GM12865 (cell line): ENCODE data around the gene HSD17B11.

Experiments
- DNase-seq: peaks from one replicate; pipeline ENCODE4 v3.0.0; 2010; ENCODE audit warnings: low read depth
- H3K4me3 ChIP-seq: 2 replicates; pipeline ENCODE4 v1.5.1; 2011; ENCODE audit warnings: mild to moderate bottlenecking, low read depth, low read length, control low read depth
- TF ChIP-seq, protein P1 (sequence below): IDR thresholded peaks from 2 replicates; pipeline ENCODE4 v1.5.1; 2011; ENCODE audit warnings: low read length, control low read depth, low read depth, inconsistent platforms; ENCODE audit not compliant: insufficient read depth; ENCODE audit errors: missing control alignments

The HSD17B11 gene

DNA sequence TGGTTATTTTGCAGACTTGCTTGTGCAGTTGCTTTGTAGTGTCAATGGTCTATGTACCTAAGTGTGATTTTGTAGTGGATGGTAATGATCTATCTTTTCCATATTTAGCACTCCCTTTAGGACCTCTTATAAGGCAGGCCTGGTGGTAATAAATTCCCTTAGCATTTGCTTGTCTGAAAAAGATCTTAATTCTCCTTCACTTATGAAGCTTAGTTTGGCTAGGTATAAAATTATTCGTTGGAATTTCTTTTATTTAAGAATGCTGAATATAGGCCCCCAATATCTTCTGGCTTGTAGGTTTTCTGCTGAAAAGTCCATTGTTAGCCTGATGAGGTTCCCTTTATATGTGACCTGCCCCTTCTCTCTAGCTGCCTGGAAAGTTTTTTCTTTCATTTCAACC lies 57.7 kb downstream of the HSD17B11 start:
- TF ChIP-seq, protein P1, sequence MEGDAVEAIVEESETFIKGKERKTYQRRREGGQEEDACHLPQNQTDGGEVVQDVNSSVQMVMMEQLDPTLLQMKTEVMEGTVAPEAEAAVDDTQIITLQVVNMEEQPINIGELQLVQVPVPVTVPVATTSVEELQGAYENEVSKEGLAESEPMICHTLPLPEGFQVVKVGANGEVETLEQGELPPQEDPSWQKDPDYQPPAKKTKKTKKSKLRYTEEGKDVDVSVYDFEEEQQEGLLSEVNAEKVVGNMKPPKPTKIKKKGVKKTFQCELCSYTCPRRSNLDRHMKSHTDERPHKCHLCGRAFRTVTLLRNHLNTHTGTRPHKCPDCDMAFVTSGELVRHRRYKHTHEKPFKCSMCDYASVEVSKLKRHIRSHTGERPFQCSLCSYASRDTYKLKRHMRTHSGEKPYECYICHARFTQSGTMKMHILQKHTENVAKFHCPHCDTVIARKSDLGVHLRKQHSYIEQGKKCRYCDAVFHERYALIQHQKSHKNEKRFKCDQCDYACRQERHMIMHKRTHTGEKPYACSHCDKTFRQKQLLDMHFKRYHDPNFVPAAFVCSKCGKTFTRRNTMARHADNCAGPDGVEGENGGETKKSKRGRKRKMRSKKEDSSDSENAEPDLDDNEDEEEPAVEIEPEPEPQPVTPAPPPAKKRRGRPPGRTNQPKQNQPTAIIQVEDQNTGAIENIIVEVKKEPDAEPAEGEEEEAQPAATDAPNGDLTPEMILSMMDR: no peak
- H3K4me3 ChIP-seq: no peak overlapping the region
- no peak for DNase-seq

DNA sequence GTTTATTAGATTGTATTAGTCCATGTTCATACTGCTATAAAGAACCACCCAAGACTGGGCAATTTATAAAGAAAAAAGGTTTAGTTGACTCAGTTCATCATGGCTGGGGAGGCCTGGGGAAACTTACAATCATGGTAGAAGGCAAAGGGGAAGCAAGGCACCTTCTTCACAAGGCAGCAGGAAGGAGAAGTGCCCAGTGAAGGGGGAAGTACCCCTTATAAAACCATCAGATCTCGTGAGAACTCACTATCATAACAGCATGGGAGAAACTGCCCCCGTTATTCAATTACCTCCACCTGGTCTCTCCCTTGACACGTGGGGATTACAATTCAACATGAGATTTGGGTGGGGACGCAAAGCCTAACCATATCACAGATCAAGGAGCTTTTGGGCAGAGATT lies 60.2 kb downstream of the HSD17B11 start:
- no peak for DNase-seq
- TF ChIP-seq, protein P1: no peak
- no peak overlapping the region for H3K4me3 ChIP-seq

- TF ChIP-seq, protein P1: no peak
- DNase-seq: no peak
- H3K4me3 ChIP-seq: no peak overlapping the region
Observed at GRCh38 chr4:87327136-87327535, 63.9 kb downstream of the HSD17B11 start.

GRCh38 chr4:87326460-87326859 lies 64.5 kb downstream of the HSD17B11 start:
- no peak overlapping the region for H3K4me3 ChIP-seq
- DNase-seq: no peak
- TF ChIP-seq, protein P1: no peak

- TF ChIP-seq, protein P1: no peak
- DNase-seq: no peak
Observed at GRCh38 chr4:87322754-87323153, 68.2 kb downstream of the HSD17B11 start, which contains the start of gene HSD17B13. HSD17B13 (minus strand) TSS chr4:87322882; CDS start chr4:87322841, 41 bp downstream.

DNA sequence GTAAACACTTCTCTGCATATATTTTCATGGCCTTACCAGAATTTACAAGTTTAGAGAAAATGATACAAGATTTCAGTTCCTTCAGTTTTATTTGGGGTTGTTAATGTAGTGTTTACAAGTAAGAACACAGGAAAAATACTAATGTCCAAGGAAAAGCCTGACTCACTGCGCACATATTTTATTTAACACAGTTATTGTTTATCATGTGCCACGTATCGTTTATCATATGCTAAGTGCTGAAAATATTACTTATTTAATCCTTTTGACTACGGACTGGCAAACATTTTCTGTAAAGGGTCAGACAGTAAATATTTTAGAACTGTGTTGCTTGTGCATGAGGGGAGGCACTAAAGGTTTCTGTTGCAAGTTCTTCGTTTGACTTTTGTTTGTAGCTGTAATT lies 69.1 kb downstream of the HSD17B11 start:
- DNase-seq: no peak
- H3K4me3 ChIP-seq: no peak overlapping the region
- TF ChIP-seq, protein P1: no peak

More at GRCh38 chr4:87322754-87323153, 68.2 kb downstream of the HSD17B11 start, which contains the start of gene HSD17B13:
- H3K4me3 ChIP-seq: no peak within 1 kb of the TSS

- no peak overlapping the region for H3K4me3 ChIP-seq
- TF ChIP-seq, protein P1: no peak
- peak; percentile 9 for DNase-seq
Observed at GRCh38 chr4:87317527-87317926, 73.5 kb downstream of the HSD17B11 start.
